ENCODE data around the gene NPAS3.
A peak's percentile ranks its signal among the peaks of the same experiment; 100 is the strongest.

NPAS3 gene

GRCh38 chr14:33671556-33671955 is 732.9 kb downstream of the NPAS3 start:
- Histone ChIP-seq H3K4me3 (ENCODE audit: low read length) (no peak overlapping the region), H3K27ac (ENCODE audit: low read length) (no peak overlapping the region), H3K27me3 (ENCODE audit: low read depth, low read length) (no peaks in the 10 kb centered on the region), H3K79me2 (ENCODE audit: low read length) (no peaks in the 10 kb centered on the region), H4K20me1 (ENCODE audit: insufficient read depth, low read length) (no peaks in the 10 kb centered on the region), H3K4me2 (ENCODE audit: low read length) (no peak overlapping the region), H3K36me3 (replicated peaks; ENCODE audit: low read depth, low read length) (no peaks in the 10 kb centered on the region), H3K4me1 (ENCODE audit: low read length) (peaks cover 22% of the 10 kb centered on the region), H3K9ac (ENCODE audit: low read length) (no peak overlapping the region), H3K9me3 (ENCODE audit: insufficient read depth, low read length) (no peaks in the 10 kb centered on the region), H2AFZ (ENCODE audit: low read depth, low read length) (no peak overlapping the region)
- TF ChIP-seq EZH2phosphoT487 (IDR thresholded peaks at IDR 0.05; ENCODE audit: low read depth): no peak
- no peak for TF ChIP-seq CTCF (IDR thresholded peaks at IDR 0.05; ENCODE audit: low read depth, low read length)

GRCh38 chr14:33674927-33675326 is 736.2 kb downstream of the NPAS3 start:
- no peaks in the 10 kb centered on the region for H4K20me1 ChIP-seq (ENCODE audit: insufficient read depth, low read length)
- H3K4me2 ChIP-seq (ENCODE audit: low read length): no peak overlapping the region
- TF ChIP-seq CTCF (IDR thresholded peaks at IDR 0.05; ENCODE audit: low read depth, low read length) (no peak), EZH2phosphoT487 (IDR thresholded peaks at IDR 0.05; ENCODE audit: low read depth) (no peak)
- no peaks in the 10 kb centered on the region for H3K9me3 ChIP-seq (ENCODE audit: insufficient read depth, low read length)
- no peak overlapping the region for H3K27ac ChIP-seq (ENCODE audit: low read length)
- H3K79me2 ChIP-seq (ENCODE audit: low read length): no peaks in the 10 kb centered on the region
- H3K4me3 ChIP-seq (ENCODE audit: low read length): no peak overlapping the region
- no peaks in the 10 kb centered on the region for H3K36me3 ChIP-seq (replicated peaks; ENCODE audit: low read depth, low read length)
- no peaks in the 10 kb centered on the region for H3K27me3 ChIP-seq (ENCODE audit: low read depth, low read length)
- H3K4me1 ChIP-seq (ENCODE audit: low read length): peaks cover 24% of the 10 kb centered on the region
- H3K9ac ChIP-seq (ENCODE audit: low read length): no peak overlapping the region
- H2AFZ ChIP-seq (ENCODE audit: low read depth, low read length): peak overlapping the region; percentile 98

- TF ChIP-seq CTCF (IDR thresholded peaks at IDR 0.05; ENCODE audit: low read depth, low read length) (no peak), EZH2phosphoT487 (IDR thresholded peaks at IDR 0.05; ENCODE audit: low read depth) (no peak)
- Histone ChIP-seq H3K9ac (ENCODE audit: low read length) (peak overlapping the region; percentile 58), H4K20me1 (ENCODE audit: insufficient read depth, low read length) (no peaks in the 10 kb centered on the region), H3K27me3 (ENCODE audit: low read depth, low read length) (no peaks in the 10 kb centered on the region), H3K4me3 (ENCODE audit: low read length) (peak overlapping the region; percentile 69), H2AFZ (ENCODE audit: low read depth, low read length) (peak overlapping the region; percentile 98), H3K4me1 (ENCODE audit: low read length) (peaks cover 31% of the 10 kb centered on the region), H3K79me2 (ENCODE audit: low read length) (no peaks in the 10 kb centered on the region), H3K9me3 (ENCODE audit: insufficient read depth, low read length) (no peaks in the 10 kb centered on the region), H3K36me3 (replicated peaks; ENCODE audit: low read depth, low read length) (no peaks in the 10 kb centered on the region), H3K4me2 (ENCODE audit: low read length) (peak overlapping the region; percentile 75), H3K27ac (ENCODE audit: low read length) (no peak overlapping the region)
Measured at GRCh38 chr14:33675415-33676130, 736.9 kb downstream of the NPAS3 start.

- Histone ChIP-seq H3K4me2 (ENCODE audit: low read length) (peak overlapping the region; percentile 75), H2AFZ (ENCODE audit: low read depth, low read length) (peak overlapping the region; percentile 98), H3K27ac (ENCODE audit: low read length) (no peak overlapping the region)
Measured at GRCh38 chr14:33676135-33676566, 737.5 kb downstream of the NPAS3 start.

More at GRCh38 chr14:33676135-33676566, 737.5 kb downstream of the NPAS3 start:
- H3K36me3 ChIP-seq (replicated peaks; ENCODE audit: low read depth, low read length): no peaks in the 10 kb centered on the region
- peaks cover 36% of the 10 kb centered on the region for H3K4me1 ChIP-seq (ENCODE audit: low read length)
- H3K9ac ChIP-seq (ENCODE audit: low read length): peak overlapping the region; percentile 58
- TF ChIP-seq EZH2phosphoT487 (IDR thresholded peaks at IDR 0.05; ENCODE audit: low read depth) (no peak), CTCF (IDR thresholded peaks at IDR 0.05; ENCODE audit: low read depth, low read length) (peak; percentile 81)
- no peaks in the 10 kb centered on the region for H3K79me2 ChIP-seq (ENCODE audit: low read length)
- peak overlapping the region; percentile 69 for H3K4me3 ChIP-seq (ENCODE audit: low read length)
- H3K27me3 ChIP-seq (ENCODE audit: low read depth, low read length): no peaks in the 10 kb centered on the region
- H4K20me1 ChIP-seq (ENCODE audit: insufficient read depth, low read length): no peaks in the 10 kb centered on the region
- H3K9me3 ChIP-seq (ENCODE audit: insufficient read depth, low read length): no peaks in the 10 kb centered on the region

Measured in OCI-LY3 (cell line).